Iris pigment epithelial cell (primary cell): ENCODE measurements around the gene DLGAP5.

Experiments
- DNase-seq: peaks from one replicate; pipeline ENCODE4 v3.0.0-alpha.2; 2011; ENCODE audit warnings: low read depth

Gene DLGAP5

GRCh38 chr14:55128386-55129085 is 62.8 kb downstream of the DLGAP5 start:
- no peak for DNase-seq

GRCh38 chr14:55127460-55127951 is 63.9 kb downstream of the DLGAP5 start:
- DNase-seq: peak; percentile 37

GRCh38 chr14:55126932-55127459 is 64.4 kb downstream of the DLGAP5 start:
- DNase-seq: no peak

GRCh38 chr14:55126034-55126433 is 65.4 kb downstream of the DLGAP5 start:
- DNase-seq: no peak

- DNase-seq: no peak
Observed at GRCh38 chr14:55125403-55125802, 66.0 kb downstream of the DLGAP5 start.

DNA sequence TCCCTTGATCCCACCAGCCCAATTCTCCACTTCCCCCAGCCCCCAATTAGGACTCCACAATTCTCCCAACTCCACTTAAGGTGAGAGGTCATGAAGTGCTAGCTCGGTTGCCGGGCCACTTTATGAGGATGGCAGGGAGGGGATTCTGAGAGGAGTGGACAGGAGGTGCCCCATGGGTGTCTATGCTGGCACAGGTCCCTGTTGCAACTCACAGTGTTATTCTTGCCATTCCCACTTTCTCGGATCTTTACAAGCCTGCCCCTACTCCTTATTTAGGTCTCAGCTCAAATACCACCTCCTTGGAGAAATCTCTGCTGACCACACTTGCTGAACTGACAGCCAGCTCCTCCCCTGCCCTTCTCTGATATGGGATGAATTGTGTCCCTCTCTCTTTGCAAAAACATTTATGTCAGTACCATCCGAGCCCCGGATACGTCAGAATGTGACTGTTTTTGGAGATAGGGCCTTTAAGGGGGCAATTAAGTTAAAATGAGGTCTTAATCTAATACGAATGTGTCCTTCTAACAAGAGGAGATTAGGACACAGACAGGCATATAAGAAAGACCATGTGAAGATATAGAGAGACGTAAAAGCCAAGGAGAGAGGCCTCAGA is 66.5 kb downstream of the DLGAP5 start:
- DNase-seq: no peak

- no peak for DNase-seq
Observed at GRCh38 chr14:55123852-55124639, 67.3 kb downstream of the DLGAP5 start.

GRCh38 chr14:55123101-55123500 is 68.3 kb downstream of the DLGAP5 start:
- DNase-seq: peak; percentile 90

DNA sequence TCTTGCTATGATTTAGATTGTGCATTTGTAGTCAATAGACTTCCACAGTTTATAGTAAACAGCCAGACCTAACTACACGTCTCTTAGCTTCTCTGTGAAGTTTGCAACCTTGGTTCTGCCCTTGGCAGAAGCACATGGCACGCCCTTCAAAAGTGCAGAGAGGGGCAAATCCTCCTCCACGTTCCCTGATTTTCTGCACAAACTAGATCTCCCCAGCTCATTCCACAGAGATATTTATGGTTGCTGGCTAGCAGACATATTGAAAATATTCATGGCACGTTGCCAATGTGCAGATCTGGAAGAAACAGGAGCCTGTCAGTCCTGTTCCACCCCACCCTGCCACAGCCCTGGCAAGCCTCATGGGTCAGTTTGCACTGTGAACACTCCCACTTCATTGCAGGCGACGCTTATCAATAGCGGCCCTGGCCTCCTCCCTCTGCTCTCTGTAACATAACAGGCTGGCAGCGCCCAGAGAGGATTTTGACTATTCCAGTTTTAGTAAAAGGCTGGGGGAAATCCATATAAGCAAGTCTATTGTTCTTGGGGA is 68.9 kb downstream of the DLGAP5 start:
- DNase-seq: peak; percentile 52

GRCh38 chr14:55121628-55122439 is 69.6 kb downstream of the DLGAP5 start:
- DNase-seq: no peak

DNA sequence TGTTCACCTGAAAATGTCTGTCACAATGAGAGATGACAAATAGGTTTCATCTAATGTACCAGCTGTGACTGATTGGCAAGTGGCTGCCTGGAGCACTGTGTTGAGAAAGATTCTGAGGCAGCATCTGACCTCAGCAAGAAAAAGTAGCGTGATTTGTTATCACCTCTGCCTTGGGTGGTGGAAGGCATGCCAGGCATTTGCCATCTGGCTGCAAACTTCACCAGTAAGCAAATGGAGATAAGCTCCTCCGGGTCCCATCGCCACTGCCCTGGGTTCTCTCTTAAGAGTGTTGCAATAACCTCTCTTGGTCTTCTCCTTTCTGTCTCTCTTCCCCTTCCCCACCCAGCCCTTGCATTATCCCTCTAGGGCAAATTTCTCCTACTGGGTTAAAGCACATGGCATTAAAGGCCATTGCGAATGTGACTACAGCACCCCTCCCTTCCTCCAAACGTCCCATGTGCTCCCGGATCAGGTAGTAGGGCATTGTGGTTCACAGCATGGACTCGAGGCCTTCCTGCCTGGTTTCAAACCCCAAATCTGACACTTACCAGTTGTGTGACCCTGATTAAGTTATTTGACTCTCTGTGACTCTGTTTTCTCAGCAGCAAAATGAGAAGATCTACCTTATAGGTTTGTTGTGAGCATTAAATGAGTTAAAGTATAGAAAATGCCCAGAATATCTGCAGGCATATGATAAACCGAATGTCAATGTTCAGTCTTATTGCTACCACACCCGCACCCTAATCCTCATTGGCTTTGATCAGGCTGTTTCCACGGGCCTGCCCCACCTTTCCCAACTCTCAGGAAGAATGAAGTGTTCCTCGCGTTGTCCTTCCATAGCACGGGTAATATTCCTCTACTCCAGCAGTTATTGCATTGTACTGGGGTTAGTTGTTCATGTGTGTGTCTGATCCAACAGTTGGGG is 70.6 kb downstream of the DLGAP5 start:
- DNase-seq: no peak

GRCh38 chr14:55118761-55119160 is 72.6 kb downstream of the DLGAP5 start:
- DNase-seq: no peak

DNA sequence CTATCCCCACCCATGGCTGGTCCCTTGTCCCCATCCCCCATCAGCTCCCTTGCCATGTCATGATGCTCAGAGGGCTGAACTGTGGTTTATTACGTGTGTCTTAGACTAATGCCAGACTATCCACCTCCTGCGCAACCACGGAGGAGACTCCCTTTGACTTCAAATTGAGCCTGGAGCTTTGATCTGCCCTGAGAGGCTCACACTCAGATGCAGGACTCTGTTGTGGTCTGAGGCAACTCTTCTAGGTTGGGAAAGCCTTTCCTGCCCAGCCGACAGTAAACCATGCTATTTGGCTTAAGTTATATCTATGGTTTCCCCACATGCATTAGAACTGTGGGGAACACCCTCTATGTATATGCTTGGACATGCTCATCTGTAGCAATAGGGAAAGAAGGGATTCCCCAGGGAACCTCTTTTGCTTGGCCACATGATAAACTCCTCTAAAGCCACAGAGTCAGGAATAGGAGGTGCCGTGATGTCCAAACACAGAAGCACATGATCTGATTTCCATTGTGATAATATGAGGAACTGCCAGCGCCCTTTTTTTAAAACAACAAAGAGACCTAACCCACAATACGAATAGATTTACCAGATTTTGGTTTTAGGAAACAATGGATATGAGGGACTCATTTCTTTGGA is 73.5 kb downstream of the DLGAP5 start:
- peak; percentile 19 for DNase-seq

DNA sequence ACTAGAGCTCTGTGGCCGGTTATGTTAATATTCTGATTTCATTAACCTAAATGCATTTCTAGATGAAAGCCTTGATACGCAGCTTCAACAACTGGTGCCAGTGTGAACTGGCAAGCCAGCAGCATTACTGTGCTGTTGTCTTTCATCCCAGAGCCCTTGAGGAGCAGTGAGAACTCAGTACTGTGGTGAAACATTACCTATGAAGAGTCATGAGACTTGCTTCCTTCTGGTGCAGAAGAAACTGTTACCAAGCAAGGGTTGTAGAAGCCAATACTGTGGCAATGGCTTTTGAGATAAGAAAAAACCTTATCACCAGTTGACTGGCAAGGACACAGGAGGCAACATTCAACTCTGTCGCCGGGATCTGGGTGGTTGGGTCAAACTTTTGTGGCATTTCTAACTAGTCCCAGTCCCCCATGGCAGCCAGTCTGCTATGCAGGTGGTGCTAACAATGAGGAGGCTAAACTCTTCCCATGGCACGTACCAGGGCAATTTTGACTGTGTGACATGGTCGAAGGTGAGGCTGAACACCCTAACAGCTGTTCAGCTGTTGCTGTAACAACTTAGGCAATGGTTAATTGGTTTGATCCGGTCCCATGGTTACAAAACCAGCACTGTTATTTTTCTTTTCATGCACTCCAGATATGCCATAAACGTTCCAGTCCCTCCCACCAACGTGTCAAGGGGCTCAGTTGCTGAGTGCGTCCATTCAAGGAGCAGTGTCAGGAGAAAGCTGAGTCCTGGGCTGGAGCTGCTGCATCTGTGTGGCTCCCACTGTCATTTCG is 74.9 kb downstream of the DLGAP5 start:
- DNase-seq: no peak

- DNase-seq: no peak
Observed at GRCh38 chr14:55115861-55116245, 75.5 kb downstream of the DLGAP5 start.

DNA sequence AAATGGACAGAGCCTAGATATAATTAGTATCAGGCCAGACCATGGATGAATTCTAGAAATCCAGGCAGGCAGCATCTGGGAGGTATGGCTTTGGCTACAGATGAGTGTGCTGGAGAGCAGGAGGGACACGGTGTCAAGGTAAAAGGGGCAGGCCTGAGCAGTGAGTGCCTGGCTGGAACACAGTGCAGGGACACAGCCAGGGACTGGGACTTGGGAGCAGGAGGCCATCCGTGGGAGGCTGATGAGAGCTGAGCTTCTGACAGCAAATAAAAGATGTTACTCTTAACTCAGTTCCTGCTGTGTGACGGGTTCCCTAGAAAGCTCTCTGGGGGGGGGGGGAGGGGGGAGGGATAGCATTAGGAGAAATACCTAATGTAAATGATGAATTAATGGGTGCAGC is 75.9 kb downstream of the DLGAP5 start:
- no peak for DNase-seq

- DNase-seq: no peak
Observed at GRCh38 chr14:55114720-55115119, 76.7 kb downstream of the DLGAP5 start.

GRCh38 chr14:55111122-55111708 is 80.2 kb downstream of the DLGAP5 start:
- no peak for DNase-seq

GRCh38 chr14:55109836-55110235 is 81.5 kb downstream of the DLGAP5 start:
- DNase-seq: no peak
